SU-DHL-6 (cell line): ENCODE results near the gene SLC11A2.

Source experiments
- H2AFZ ChIP-seq: fragments of 200-600 bp; sonication (generic); 2 replicates; pipeline ENCODE4 v1.6.1; 2014; ENCODE audit warnings: low read depth, mild to moderate bottlenecking, moderate library complexity, mixed read lengths, antibody characterized with exemption, low read length; ENCODE audit not compliant: severe bottlenecking
- H3F3A ChIP-seq: fragments of 200-600 bp; shearing (Covaris generic); 2 replicates; pipeline ENCODE4 v1.6.0; 2016; ENCODE audit warnings: antibody characterized with exemption, mild to moderate bottlenecking; ENCODE audit not compliant: insufficient read depth
- H3K27ac ChIP-seq: fragments of 200-600 bp; sonication (generic); 2 replicates; pipeline ENCODE4 v1.5.1; 2016; ENCODE audit warnings: low read depth, mild to moderate bottlenecking, low read length, moderate library complexity, mixed read lengths
- H3K27me3 ChIP-seq: fragments of 200-600 bp; sonication (generic), shearing (Covaris generic); 2 replicates; pipeline ENCODE4 v1.6.0; 2014; ENCODE audit warnings: mild to moderate bottlenecking, low read length
- H3K36me3 ChIP-seq: fragments of 200-600 bp; sonication (generic); 2 replicates; pipeline ENCODE4 v1.6.1; 2014; ENCODE audit warnings: mild to moderate bottlenecking, low read length, mixed read lengths
- H3K4me2 ChIP-seq: fragments of 300-600, 200-600 bp; shearing (Covaris generic), sonication (generic); 2 replicates; pipeline ENCODE4 v1.6.0; 2014; ENCODE audit warnings: low read length, low read depth, mild to moderate bottlenecking; ENCODE audit not compliant: poor library complexity, severe bottlenecking
- H3K4me3 ChIP-seq: fragments of 200-600 bp; sonication (generic); 2 replicates; pipeline ENCODE4 v1.5.1; 2014; ENCODE audit warnings: antibody characterized with exemption, low read length, mild to moderate bottlenecking, mixed read lengths; ENCODE audit not compliant: insufficient read depth, poor library complexity, severe bottlenecking
- H3K79me2 ChIP-seq: fragments of 200-600 bp; sonication (generic); 2 replicates; pipeline ENCODE4 v1.6.1; 2014; ENCODE audit warnings: mild to moderate bottlenecking, low read length, moderate library complexity; ENCODE audit not compliant: insufficient read depth
- H3K9ac ChIP-seq: fragments of 200-600 bp; sonication (generic); 2 replicates; pipeline ENCODE4 v1.7.0; 2014; ENCODE audit warnings: mild to moderate bottlenecking, low read length
- H3K9me2 ChIP-seq: fragments of 200-600 bp; sonication (generic); replicated peaks from 2 replicates; pipeline ENCODE4 v1.6.1; 2014; ENCODE audit warnings: low read length; ENCODE audit not compliant: insufficient read depth
- H3K9me3 ChIP-seq: fragments of 200-600 bp; sonication (generic); 2 replicates; pipeline ENCODE4 v1.6.1; 2014; ENCODE audit warnings: low read length, mixed read lengths; ENCODE audit not compliant: insufficient read depth
- H4K20me1 ChIP-seq: fragments of 200-600 bp; sonication (generic); 2 replicates; pipeline ENCODE4 v1.6.1; 2014; ENCODE audit warnings: low read depth, mild to moderate bottlenecking, antibody characterized with exemption, low read length, moderate library complexity, mixed read lengths
- EZH2phosphoT487 ChIP-seq: fragments of 200-600 bp; sonication (generic), shearing (Covaris generic); conservative IDR thresholded peaks from 2 replicates; pipeline ENCODE4 v1.6.1; 2018; ENCODE audit warnings: mild to moderate bottlenecking, antibody characterized with exemption, low read length, moderate library complexity, mixed read lengths
- TF ChIP-seq, protein P1 (sequence below): fragments of 200-600 bp; sonication (generic); IDR thresholded peaks from one replicate; pipeline ENCODE4 v1.5.1; 2017; ENCODE audit warnings: antibody characterized with exemption, mild to moderate bottlenecking, low read length, moderate library complexity; ENCODE audit not compliant: insufficient read depth, poor library complexity, severe bottlenecking

The SLC11A2 gene

DNA sequence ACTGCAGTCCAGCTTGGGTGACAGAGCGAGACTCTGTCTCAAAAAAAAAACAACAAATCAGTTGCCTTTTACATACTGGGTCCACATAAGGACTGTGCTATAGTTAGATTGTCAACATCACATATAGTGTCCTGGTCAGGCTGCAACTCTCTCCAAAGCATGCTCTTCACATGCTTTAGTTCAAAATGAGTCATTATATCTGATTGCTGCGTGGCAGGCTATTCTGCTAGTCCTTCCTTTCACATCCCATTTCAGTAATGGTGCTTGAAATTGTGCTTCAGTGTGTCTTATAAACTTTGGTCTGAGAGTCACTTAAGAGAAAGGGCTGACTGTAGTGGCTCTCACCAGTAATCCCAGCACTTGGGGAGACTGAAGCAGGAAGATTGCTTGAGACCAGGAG, 28.9 kb upstream of the SLC11A2 start:
- no peak for TF ChIP-seq EZH2phosphoT487
- TF ChIP-seq, protein P1, sequence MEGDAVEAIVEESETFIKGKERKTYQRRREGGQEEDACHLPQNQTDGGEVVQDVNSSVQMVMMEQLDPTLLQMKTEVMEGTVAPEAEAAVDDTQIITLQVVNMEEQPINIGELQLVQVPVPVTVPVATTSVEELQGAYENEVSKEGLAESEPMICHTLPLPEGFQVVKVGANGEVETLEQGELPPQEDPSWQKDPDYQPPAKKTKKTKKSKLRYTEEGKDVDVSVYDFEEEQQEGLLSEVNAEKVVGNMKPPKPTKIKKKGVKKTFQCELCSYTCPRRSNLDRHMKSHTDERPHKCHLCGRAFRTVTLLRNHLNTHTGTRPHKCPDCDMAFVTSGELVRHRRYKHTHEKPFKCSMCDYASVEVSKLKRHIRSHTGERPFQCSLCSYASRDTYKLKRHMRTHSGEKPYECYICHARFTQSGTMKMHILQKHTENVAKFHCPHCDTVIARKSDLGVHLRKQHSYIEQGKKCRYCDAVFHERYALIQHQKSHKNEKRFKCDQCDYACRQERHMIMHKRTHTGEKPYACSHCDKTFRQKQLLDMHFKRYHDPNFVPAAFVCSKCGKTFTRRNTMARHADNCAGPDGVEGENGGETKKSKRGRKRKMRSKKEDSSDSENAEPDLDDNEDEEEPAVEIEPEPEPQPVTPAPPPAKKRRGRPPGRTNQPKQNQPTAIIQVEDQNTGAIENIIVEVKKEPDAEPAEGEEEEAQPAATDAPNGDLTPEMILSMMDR, result no peak
- H3K9me3 ChIP-seq, result no peaks in the 10 kb centered on the region
- no peaks in the 10 kb centered on the region for H4K20me1 ChIP-seq
- H3F3A ChIP-seq, result no peaks in the 10 kb centered on the region
- H3K4me2 ChIP-seq, result no peak overlapping the region
- H3K9ac ChIP-seq, result no peak overlapping the region
- no peak overlapping the region for H2AFZ ChIP-seq
- H3K36me3 ChIP-seq, result peaks cover 7% of the 10 kb centered on the region; the same call in 1 of the 2 replicates
- no peaks in the 10 kb centered on the region for H3K9me2 ChIP-seq
- no peak overlapping the region for H3K4me3 ChIP-seq
- no peak overlapping the region for H3K27ac ChIP-seq
- no peaks in the 10 kb centered on the region for H3K27me3 ChIP-seq
- no peaks in the 10 kb centered on the region for H3K79me2 ChIP-seq

- H3K9me3 ChIP-seq, result no peaks in the 10 kb centered on the region
- H3K9me2 ChIP-seq, result no peaks in the 10 kb centered on the region
- no peak overlapping the region for H3K27ac ChIP-seq
- H3K4me2 ChIP-seq, result no peak overlapping the region
- no peak for TF ChIP-seq EZH2phosphoT487
- TF ChIP-seq, protein P1, result no peak
- no peaks in the 10 kb centered on the region for H3K27me3 ChIP-seq
- no peaks in the 10 kb centered on the region for H3F3A ChIP-seq
- no peaks in the 10 kb centered on the region for H4K20me1 ChIP-seq
- peaks cover 19% of the 10 kb centered on the region for H3K79me2 ChIP-seq
- no peak overlapping the region for H3K9ac ChIP-seq
- no peak overlapping the region for H3K4me3 ChIP-seq
- no peak overlapping the region for H2AFZ ChIP-seq
- H3K36me3 ChIP-seq, result peaks cover 7% of the 10 kb centered on the region; the same call in 1 of the 2 replicates
Measured at GRCh38 chr12:51051787-51052186, 25.6 kb upstream of the SLC11A2 start.

GRCh38 chr12:51049525-51049924, 23.3 kb upstream of the SLC11A2 start:
- no peaks in the 10 kb centered on the region for H4K20me1 ChIP-seq
- H3K79me2 ChIP-seq, result peaks cover 19% of the 10 kb centered on the region
- no peak for TF ChIP-seq EZH2phosphoT487
- TF ChIP-seq, protein P1, result no peak
- H3K36me3 ChIP-seq, result peaks cover 7% of the 10 kb centered on the region; the same call in 1 of the 2 replicates
- H3K9ac ChIP-seq, result peak overlapping the region; percentile 85
- peak overlapping the region; percentile 78 for H3K4me3 ChIP-seq
- peak overlapping the region; percentile 93 for H3K4me2 ChIP-seq
- no peaks in the 10 kb centered on the region for H3K9me3 ChIP-seq
- H2AFZ ChIP-seq, result no peak overlapping the region
- H3F3A ChIP-seq, result no peaks in the 10 kb centered on the region
- no peaks in the 10 kb centered on the region for H3K27me3 ChIP-seq
- no peak overlapping the region for H3K27ac ChIP-seq
- no peaks in the 10 kb centered on the region for H3K9me2 ChIP-seq
